Esophagus muscularis mucosa (tissue), 4 donors: ENCODE results near the gene AFF3. TPM values are rescaled to one million over a fixed set of nuclear protein-coding genes. Genes with fewer than 3 reads are reported as not detected.

Source experiments
- DNase-seq: peaks from one replicate; pipeline ENCODE4 v3.0.0-alpha.2; 2017; ENCODE audit errors: extremely low spot score
- H3K27ac ChIP-seq, 4 donors: fragments of 200-600 bp; sonication (generic); replicated peaks in 1 of 4; 1 replicate in 3 of 4; 2 replicates in 1 of 4; pipeline ENCODE4 v1.5.1; 2016 to 2019; ENCODE audit warnings: mild to moderate bottlenecking in 1 of 4
- H3K27me3 ChIP-seq, 4 donors: fragments of 200-600 bp; sonication (generic); one replicate each; pipeline versions ENCODE4 v1.5.1 to v1.6.0; 2016 to 2019
- H3K36me3 ChIP-seq, 4 donors: fragments of 200-600 bp; sonication (generic); one replicate each; pipeline ENCODE4 v1.5.1; 2016 to 2019
- H3K4me1 ChIP-seq, 4 donors: fragments of 200-600 bp; sonication (generic); one replicate each; pipeline ENCODE4 v1.5.1; 2016 to 2019
- H3K4me3 ChIP-seq, 4 donors: fragments of 200-600 bp; sonication (generic); 1 replicate in 2 of 4; 2 replicates in 2 of 4; pipeline ENCODE4 v1.5.1; 2016 to 2019; ENCODE audit warnings: mild to moderate bottlenecking in 4 of 4, moderate library complexity in 1 of 4
- H3K9me3 ChIP-seq, 4 donors: fragments of 200-600 bp; sonication (generic); 1 replicate in 3 of 4; 2 replicates in 1 of 4; pipeline ENCODE4 v1.5.1; 2016 to 2019
- CTCF ChIP-seq, 3 experiments: fragments of 200-600 bp in 2 of 3; fragments of 450-650 bp in 1 of 3; sonication (generic) in 2 of 3; IDR thresholded peaks; one replicate each; pipeline ENCODE4 v1.5.1; 2017 to 2019; ENCODE audit warnings: antibody characterized with exemption in 3 of 3, mild to moderate bottlenecking in 2 of 3, moderate library complexity in 1 of 3
- EP300 ChIP-seq: sonication (generic); formaldehyde crosslinking; IDR thresholded peaks from one replicate; pipeline ENCODE4 v1.6.1; 2017; ENCODE audit warnings: antibody characterized with exemption
- POLR2A ChIP-seq: fragments of 450-650 bp; IDR thresholded peaks from one replicate; pipeline ENCODE4 v1.6.1; 2017; ENCODE audit warnings: antibody characterized with exemption, moderate library complexity, mild to moderate bottlenecking, low read depth
- POLR2AphosphoS5 ChIP-seq, 2 donors: sonication (generic); formaldehyde crosslinking; IDR thresholded peaks; one replicate each; pipeline ENCODE4 v1.6.1; 2017; ENCODE audit warnings: antibody characterized with exemption in 2 of 2
- WGBS: methylation state at CpG from one replicate; pipeline ENCODE4 v1.1.5; 2018; 5-methylcytosine and 5-hydroxymethylcytosine counted together
- intact Hi-C: fragments of 100-400 bp; cut with DNase I; formaldehyde crosslinking; loops from one replicate; pipeline ENCODE4 v1.15.1; 2023
- total RNA-seq, 4 donors: library from RNA; depleted of rRNA; stranded (reverse); fragments of >200 nt; gene quantifications; one replicate each; pipeline versions ENCODE4 v1.1.0 to v1.2.1, GENCODE V29; 2016

AFF3 gene
- total RNA-seq, 4 donors from 2014 or later, result 36.4 to 99.5 (median 56.9) TPM

GRCh38 chr2:99734236-99734635 is 408.2 kb downstream of the AFF3 start:
- no peaks in the 10 kb centered on the region for H3K36me3 ChIP-seq
- H3K4me3 ChIP-seq, result no peak overlapping the region
- TF ChIP-seq EP300 (no peak), POLR2AphosphoS5 (IDR thresholded peaks at IDR 0.05) (no peak), CTCF (IDR thresholded peaks at IDR 0.05) (no peak), POLR2A (no peak)
- WGBS, result 70% methylated on average over 2 of the region's 2 CpGs
- DNase-seq, result no peak
- H3K4me1 ChIP-seq, result peaks cover 8 to 11% (median 9%) of the 10 kb centered on the region in 4 donors
- no peaks in the 10 kb centered on the region for H3K27me3 ChIP-seq
- no peak overlapping the region for H3K27ac ChIP-seq
- intact Hi-C loops, result no loop called here
- H3K9me3 ChIP-seq, result no peaks in the 10 kb centered on the region

DNA sequence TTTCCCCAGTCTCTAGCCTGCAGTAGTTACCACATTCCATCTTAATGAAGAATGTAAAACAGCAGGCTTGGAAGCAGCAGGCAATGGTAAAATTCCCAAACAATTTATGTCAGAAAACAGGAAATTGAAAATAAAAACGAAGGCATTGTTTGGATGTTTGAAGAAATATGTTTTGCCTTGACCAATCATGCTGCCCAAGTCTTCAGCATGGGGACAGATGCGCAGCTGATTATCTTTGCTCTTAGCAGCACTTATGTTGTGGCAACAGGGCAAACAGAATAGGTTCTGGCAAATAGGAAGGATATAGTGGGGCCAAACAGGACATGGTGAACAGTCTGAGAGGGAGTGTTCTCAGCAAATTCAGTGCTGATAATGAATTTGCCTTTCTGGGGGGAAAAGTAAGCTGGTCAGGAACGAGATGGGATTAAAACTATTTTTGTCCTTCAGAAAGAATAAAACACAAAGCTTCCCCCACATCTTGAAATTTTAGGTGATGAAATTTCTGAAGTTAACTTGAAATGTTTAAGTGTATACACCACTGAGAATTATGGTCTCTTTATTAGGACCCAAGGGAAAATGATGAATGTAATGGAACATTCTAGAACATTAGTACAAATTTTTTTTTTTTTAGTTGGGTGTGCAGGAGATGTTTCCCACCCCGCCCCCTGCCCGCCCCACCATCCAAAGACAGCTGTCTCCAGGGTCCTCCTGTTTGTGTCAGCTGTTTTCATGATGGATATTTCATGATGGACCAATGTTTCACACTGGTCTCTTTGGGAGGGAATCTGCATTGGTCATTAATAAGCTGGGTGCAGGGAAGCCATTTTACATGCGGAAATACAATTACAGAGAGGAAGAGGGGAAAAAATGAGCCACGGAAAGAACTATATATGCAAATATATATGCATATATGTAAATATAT is 413.0 kb downstream of the AFF3 start:
- Histone ChIP-seq H3K4me1 (peaks cover 23 to 37% (median 30%) of the 10 kb centered on the region in 4 donors), H3K36me3 (no peaks in the 10 kb centered on the region), H3K4me3 (no peak overlapping the region), H3K27ac (no peak overlapping the region), H3K27me3 (no peaks in the 10 kb centered on the region), H3K9me3 (no peaks in the 10 kb centered on the region)
- no peak for DNase-seq
- intact Hi-C loops, result no loop called here
- WGBS, result 66% methylated on average over 7 of the region's 7 CpGs
- TF ChIP-seq CTCF (IDR thresholded peaks at IDR 0.05) (no peak), POLR2A (no peak), EP300 (no peak), POLR2AphosphoS5 (IDR thresholded peaks at IDR 0.05) (no peak)

DNA sequence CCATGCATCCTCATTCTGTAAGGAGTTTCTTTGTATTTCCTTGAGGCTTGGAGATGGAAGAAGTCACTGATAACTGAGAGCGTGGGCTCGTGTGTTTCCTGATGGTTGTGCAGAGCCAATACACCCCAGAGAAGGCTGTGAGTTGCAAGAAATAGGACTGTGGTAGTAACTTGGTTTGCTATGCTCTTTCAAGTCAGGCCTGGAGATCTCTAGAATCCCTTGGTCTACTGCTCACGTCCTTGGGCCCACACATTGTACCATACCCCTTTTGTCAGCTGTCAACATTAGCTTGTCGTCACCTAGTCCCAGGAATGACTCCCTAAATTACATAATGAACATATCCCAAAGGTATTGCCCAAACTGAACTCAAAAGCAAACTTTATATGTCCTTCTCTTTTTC is 414.2 kb downstream of the AFF3 start:
- no peak for TF ChIP-seq CTCF (IDR thresholded peaks at IDR 0.05)
- TF ChIP-seq EP300, result no peak
- no peak for TF ChIP-seq POLR2AphosphoS5 (IDR thresholded peaks at IDR 0.05)
- TF ChIP-seq POLR2A, result no peak
- Histone ChIP-seq H3K9me3 (peaks cover 0 to 1% (median 0%) of the 10 kb centered on the region in 4 donors), H3K27me3 (no peaks in the 10 kb centered on the region), H3K4me3 (no peak overlapping the region), H3K4me1 (peaks cover 23 to 37% (median 30%) of the 10 kb centered on the region in 4 donors), H3K36me3 (no peaks in the 10 kb centered on the region), H3K27ac (no peak overlapping the region)
- WGBS, result 75% methylated on average over 4 of the region's 4 CpGs
- intact Hi-C loops, result no loop called here
- DNase-seq, result no peak

- H3K27me3 ChIP-seq, result no peaks in the 10 kb centered on the region
- 37% methylated on average over 1 of the region's 1 CpG for WGBS
- TF ChIP-seq EP300, result no peak
- TF ChIP-seq POLR2AphosphoS5 (IDR thresholded peaks at IDR 0.05), result no peak
- no peak for TF ChIP-seq CTCF (IDR thresholded peaks at IDR 0.05)
- TF ChIP-seq POLR2A, result no peak
Measured at GRCh38 chr2:99727199-99727598, 415.2 kb downstream of the AFF3 start.

More at GRCh38 chr2:99727199-99727598, 415.2 kb downstream of the AFF3 start:
- Histone ChIP-seq H3K36me3 (no peaks in the 10 kb centered on the region), H3K9me3 (peaks cover 0 to 11% (median 4%) of the 10 kb centered on the region in 4 donors), H3K4me3 (peak overlapping the region in 1 of 4 donors; percentile 6), H3K4me1 (peaks cover 23 to 37% (median 30%) of the 10 kb centered on the region in 4 donors), H3K27ac (no peak overlapping the region)
- intact Hi-C loops, result no loop called here
- DNase-seq, result no peak
